Lung (tissue), 12 donors: ENCODE measurements around the gene TMEM150B. TPM values are rescaled to one million over a fixed set of nuclear protein-coding genes. Genes with fewer than 3 reads are reported as not detected.

Experiments used
- ATAC-seq: fragments of 200-7000 bp; cut with Tn5 transposase; one replicate; pipeline ENCODE4 v1.9.1; 2020; ENCODE audit warnings: moderate number of reproducible peaks; ENCODE audit not compliant: insufficient read depth, low FRiP score
- DNase-seq, 3 donors: peaks; one replicate each; pipeline ENCODE4 v3.0.0-alpha.2; 2013 to 2017
- H3K27ac ChIP-seq, 2 donors: one replicate each; pipeline ENCODE4 v1.5.1; 2013; ENCODE audit warnings: mild to moderate bottlenecking in 2 of 2, moderate library complexity in 2 of 2, control low read depth in 1 of 2, inconsistent platforms in 1 of 2, low read depth in 1 of 2, low read length in 1 of 2
- H3K27me3 ChIP-seq, 3 donors: one replicate each; pipeline ENCODE4 v1.5.1; 2013; ENCODE audit warnings: low read length in 2 of 3; ENCODE audit not compliant: control insufficient read depth in 3 of 3, insufficient read depth in 3 of 3
- H3K36me3 ChIP-seq, 4 donors: one replicate each; pipeline ENCODE4 v1.5.1; 2013; ENCODE audit warnings: low read length in 4 of 4, mild to moderate bottlenecking in 1 of 4, moderate library complexity in 1 of 4; ENCODE audit not compliant: control insufficient read depth in 4 of 4, insufficient read depth in 4 of 4
- H3K4me1 ChIP-seq, 5 donors: one replicate each; pipeline ENCODE4 v1.5.1; 2013; ENCODE audit warnings: low read length in 5 of 5, mild to moderate bottlenecking in 2 of 5, moderate library complexity in 1 of 5; ENCODE audit not compliant: control insufficient read depth in 5 of 5, insufficient read depth in 5 of 5
- H3K4me3 ChIP-seq: one replicate; pipeline ENCODE4 v1.5.1; 2013; ENCODE audit warnings: mild to moderate bottlenecking, control low read depth, moderate library complexity
- H3K9ac ChIP-seq, 2 donors: one replicate each; pipeline ENCODE4 v1.5.1; 2013; ENCODE audit warnings: low read length in 2 of 2, control low read depth in 1 of 2; ENCODE audit not compliant: insufficient read depth in 1 of 2
- H3K9me3 ChIP-seq, 4 donors: one replicate each; pipeline ENCODE4 v1.5.1; 2013; ENCODE audit warnings: low read length in 3 of 4, mild to moderate bottlenecking in 1 of 4, moderate library complexity in 1 of 4; ENCODE audit not compliant: control insufficient read depth in 4 of 4, insufficient read depth in 3 of 4
- CTCF ChIP-seq: IDR thresholded peaks from 2 replicates; pipeline ENCODE4 v1.5.1; 2012; ENCODE audit warnings: mild to moderate bottlenecking; ENCODE audit errors: control extremely low read depth, extremely low read depth
- WGBS, 2 donors: extraction: QIAGEN DNeasy Blood & Tissue Kit; methylation state at CpG; one replicate each; pipeline ENCODE4 v1.1.7; 2013; 5-methylcytosine and 5-hydroxymethylcytosine counted together
- polyA plus RNA-seq, 2 donors: library from polyadenylated mRNA; stranded (reverse); fragments of 200-250 nt; gene quantifications; one replicate each; pipeline ENCODE4 v1.2.1, GENCODE V29; 2013
- total RNA-seq, 2 donors: library from RNA; depleted of rRNA in 1 of 2; stranded (reverse); fragments of >200 nt in 1 of 2; gene quantifications; one replicate each; pipeline ENCODE4 v1.2.1, GENCODE V29; 2014 to 2021
- donor health status: control.
- donor health status: control.
- donor health status: Bipolar disorder and iron deficiency.
- donor health status: healthy.
- donor health status: DM: yes; HTN: yes; CAD: no.

The TMEM150B gene
- total and polyA plus RNA-seq, 4 donors: 2.3 to 23.0 (median 17.0) TPM

- Histone ChIP-seq H3K27me3 (no peaks in the 10 kb centered on the region), H3K9me3 (no peaks in the 10 kb centered on the region), H3K36me3 (peaks cover 3 to 34% (median 13%) of the 10 kb centered on the region in 4 donors), H3K27ac (no peak overlapping the region), H3K4me3 (no peak overlapping the region), H3K9ac (no peak overlapping the region), H3K4me1 (no peaks in the 10 kb centered on the region)
- TF ChIP-seq CTCF: no peak
- DNase-seq (no peak), ATAC-seq (no peak)
- 94 to 96% methylated on average over 18 of the region's 18 CpGs for WGBS, 2 donors
These were observed 53.0 kb downstream of the TMEM150B start for GRCh38 chr19:55272142-55272541.

DNA sequence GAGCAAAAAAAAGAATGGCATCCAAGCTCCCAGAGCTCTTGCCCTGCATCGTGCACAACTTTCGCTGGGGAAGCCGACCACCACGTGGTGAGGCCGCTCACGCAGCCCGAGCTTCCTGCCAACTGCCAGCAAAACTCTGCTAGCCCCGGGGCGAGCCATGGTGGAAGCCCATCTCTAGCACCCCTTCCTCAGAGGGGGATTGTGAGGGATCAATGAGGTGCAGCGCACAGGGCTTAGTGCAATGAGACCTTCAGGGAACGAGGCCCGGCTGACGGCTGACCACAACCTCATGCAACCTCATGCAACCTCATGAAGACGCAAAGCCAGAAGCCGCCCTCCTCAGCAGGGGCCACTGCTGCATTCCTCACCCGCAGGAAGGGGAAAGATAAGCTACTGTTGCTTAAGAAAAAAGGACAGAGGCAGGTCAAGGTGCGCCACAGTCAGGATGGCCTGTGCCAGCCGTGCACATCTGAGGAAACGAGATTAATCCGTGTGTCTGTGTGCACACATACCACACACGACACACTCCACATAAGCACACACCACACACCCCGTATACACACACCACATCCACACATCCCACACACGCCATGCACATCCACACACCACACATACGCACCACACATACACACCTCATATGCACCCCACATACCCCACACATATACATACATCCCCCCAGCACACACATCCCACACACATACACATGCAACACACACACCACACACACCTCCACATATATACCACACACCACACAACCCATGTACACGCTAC lies 54.8 kb downstream of the TMEM150B start:
- TF ChIP-seq CTCF: no peak
- H3K9me3 ChIP-seq: no peaks in the 10 kb centered on the region
- H3K4me1 ChIP-seq: no peaks in the 10 kb centered on the region
- peaks cover 3 to 28% (median 13%) of the 10 kb centered on the region in 4 donors for H3K36me3 ChIP-seq
- no peak overlapping the region for H3K27ac ChIP-seq
- no peaks in the 10 kb centered on the region for H3K27me3 ChIP-seq
- H3K9ac ChIP-seq: no peak overlapping the region
- WGBS, 2 donors: 88 to 89% methylated on average over 25 of the region's 25 CpGs
- ATAC-seq: no peak
- DNase-seq: no peak
- no peak overlapping the region for H3K4me3 ChIP-seq

DNA sequence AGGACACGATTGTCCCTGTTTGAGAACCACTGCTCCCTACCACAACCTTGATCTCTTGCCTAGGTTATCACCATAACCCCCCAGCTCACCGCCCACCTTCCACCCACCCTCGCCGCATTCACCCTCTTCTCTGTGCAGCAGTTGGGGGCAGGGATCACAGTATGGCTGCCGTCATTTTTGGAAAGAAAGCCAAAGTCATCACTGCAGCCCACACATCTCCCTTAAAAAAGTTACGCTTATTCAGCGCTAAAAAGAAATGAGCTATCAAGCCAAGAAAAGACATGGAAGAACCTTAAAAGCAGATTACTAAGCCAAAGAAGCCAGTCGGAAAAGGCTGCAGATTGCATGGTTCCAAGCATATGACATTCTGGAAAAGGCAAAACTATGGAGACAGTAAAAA lies 55.8 kb downstream of the TMEM150B start:
- TF ChIP-seq CTCF: no peak
- Histone ChIP-seq H3K27ac (no peak overlapping the region), H3K36me3 (peaks cover 3 to 25% (median 12%) of the 10 kb centered on the region in 4 donors), H3K27me3 (no peaks in the 10 kb centered on the region), H3K9ac (no peak overlapping the region), H3K4me3 (no peak overlapping the region), H3K4me1 (no peaks in the 10 kb centered on the region), H3K9me3 (no peaks in the 10 kb centered on the region)
- 93 to 97% methylated on average over 8 of the region's 8 CpGs for WGBS, 2 donors
- ATAC-seq (no peak), DNase-seq (no peak)
